CD4-positive, alpha-beta T cell treated with Interleukin-15 for 4 hours (primary cell): ENCODE results near the gene PARD6B.

ENCODE experiments used
- DNase-seq: peaks from one replicate; pipeline ENCODE4 v3.0.0-alpha.2; 2020; ENCODE audit warnings: low spot score

The PARD6B gene

DNA sequence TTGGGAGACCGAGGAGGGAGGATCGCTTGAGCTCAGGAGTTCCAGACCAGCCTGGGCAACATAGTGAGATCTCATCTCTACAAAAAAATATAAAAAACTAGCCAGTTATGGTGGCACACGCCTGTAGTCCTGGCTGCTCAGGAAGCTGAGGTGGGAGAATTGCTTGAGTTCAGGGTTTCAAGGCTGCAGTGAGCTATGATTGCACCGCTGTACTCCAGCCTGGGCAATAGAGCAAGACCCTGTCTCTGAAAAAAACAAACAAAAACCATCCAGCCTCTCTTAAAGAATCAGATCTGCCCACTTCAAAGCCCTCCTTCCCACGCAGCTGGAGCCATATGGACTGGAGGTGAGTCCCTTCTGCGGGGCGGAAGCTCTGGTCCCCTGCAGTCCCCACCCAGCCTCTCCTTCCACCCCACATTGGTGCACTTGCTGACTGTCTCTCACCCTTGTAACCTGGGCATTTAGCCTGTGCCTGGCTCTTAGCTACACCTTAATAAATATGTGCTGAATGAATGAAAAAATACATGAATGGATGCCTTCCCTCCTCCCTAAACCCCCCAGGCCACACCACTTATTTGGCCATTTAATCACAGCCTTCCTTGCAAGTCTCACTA lies 7.2 kb upstream of the PARD6B start:
- no peak for DNase-seq

DNA sequence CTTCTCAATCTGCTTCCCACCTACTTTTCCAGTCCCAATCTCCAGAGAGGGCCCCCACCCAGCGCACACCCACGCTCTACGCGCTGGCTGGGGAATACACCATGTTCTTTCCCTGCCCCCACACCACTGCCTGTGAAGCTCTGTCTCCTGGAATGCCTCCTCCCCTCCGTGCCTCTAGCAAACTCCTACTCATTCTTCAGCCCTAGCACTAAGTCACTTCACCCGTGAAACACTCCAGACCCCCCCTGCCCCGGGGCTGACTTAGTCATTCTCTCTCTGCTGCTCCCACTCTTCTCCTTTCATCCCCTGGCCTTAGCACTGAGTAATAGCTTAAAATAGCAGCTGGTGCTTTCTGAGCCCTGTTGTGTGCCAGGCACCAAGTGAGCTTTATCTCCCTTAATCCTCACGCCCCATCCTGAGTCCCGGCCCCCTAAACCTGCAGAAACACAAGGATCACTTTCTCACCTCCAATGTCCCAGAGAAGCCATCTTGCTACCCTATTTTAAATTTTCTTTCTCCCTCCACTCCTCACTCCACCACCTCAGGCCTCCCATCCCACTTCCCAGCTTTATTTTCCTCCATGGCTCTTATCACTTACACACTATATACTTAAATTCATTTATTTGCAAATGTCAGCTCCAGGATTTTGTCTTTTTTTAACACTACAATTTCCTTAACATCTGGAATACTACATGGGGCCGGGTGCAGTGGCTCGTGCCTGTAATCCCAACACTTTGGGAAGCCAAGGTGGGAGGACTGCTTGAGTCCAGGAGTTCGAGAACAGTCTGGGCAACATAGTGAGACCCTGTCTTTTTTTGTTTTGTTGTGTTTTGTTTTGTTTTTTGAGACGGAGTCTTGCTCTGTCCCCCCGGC lies 6.3 kb upstream of the PARD6B start:
- DNase-seq, result no peak

DNA sequence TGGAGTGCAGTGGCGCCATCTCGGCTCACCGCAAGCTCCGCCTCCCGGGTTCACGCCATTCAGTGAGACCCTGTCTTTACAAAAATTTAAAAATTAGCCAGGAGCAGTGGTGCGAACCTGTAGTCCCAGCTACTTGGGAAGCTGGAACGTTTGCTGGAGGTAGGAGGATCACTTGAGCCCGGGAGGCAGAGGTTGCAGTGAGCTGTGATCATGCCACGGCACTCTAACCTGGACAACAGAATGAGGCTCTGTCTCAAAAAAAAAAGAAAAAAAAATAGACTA lies 5.7 kb upstream of the PARD6B start:
- DNase-seq, result no peak

DNA sequence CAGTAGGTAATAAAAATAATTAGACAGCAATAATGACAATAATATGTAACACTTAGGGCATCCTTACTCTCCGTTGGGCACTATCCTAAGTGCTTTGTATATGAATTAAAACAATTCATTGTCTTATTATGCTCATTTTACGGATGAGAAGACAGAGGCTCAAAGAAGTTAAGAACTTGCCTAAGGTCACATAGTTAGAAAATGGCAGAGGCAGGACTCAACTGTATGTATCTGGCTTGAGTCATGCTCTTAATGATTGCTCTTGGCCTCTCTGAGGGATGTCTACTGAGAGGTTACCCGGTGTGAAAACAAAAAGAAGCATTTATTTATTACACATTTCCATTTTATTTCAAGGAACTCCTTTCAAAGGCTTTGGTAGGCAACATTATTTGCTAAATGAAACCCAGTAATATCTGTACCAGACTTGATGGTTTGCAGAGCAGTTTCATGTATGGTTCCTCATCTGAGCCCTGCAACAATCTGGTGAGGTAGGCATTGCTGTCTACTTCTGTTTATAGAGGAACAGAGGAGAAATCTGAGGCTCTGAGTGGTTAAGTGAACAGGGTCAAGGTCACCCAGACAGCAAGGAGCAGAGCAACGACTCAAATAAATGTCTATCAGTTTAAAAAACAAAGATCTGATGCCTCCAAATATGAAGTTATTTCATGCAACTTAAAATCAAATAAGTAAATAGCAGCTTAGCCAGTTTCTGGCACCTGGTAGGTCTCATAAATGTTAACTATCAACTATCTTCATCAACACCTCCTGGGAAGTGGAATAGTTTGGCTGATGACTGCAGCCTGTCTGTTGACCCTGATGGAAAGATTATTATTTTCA lies 4.2 kb upstream of the PARD6B start:
- no peak for DNase-seq

DNA sequence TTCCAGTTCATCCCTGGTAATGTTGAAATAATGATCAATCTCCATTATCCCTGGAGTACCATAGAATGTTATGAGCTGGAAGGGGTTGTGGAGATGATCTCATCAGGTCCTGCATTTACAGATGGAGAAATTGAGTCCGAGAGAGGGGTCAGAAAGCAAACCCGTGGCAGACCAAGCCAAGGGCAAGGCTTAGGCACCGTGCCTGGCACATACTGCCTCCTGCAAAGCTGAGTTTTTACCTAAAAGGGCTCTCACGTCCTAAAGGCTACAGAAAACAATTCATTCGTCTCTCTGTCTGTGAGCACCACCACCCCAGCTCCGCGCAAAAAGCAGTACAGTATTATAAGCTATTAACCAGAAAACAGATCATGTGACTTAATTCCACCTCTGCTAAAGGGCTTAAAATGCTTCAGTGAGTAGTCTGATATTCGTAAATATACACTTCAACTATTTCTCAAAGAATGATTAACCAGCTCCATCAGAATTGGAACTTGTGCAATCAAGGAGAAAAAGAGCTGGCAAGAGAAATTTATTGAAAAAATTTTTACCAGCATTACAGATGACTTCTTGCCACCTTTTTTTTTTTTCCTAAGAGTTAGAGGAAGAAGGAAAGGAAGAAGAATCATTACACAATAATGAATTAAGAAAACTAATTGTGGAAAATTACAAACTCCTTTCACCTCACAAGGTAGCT lies 3.4 kb upstream of the PARD6B start:
- no peak for DNase-seq

DNA sequence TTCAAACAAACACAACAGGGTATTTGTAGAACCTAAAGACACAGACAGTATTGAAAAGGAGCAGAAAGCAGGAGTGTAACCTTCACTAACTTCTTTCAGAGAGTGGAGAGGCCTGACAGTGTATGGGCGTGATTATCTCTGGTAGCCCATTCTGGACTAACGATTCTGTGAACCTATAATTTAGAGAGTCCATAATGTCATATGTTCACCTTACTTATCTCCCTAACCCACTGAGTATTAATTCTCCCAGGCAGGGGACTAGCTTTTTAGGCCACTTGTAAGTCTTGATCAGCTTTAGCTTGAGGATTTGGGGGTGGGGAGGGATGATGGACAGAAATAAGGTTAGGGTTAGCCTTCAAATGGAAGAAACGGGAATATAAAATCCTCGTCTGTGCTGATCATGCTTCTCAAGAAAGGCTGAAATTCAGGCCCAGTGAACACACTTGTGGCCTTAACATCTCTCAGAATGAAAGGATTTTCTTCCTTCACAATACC lies 2.8 kb upstream of the PARD6B start:
- DNase-seq, result no peak

DNA sequence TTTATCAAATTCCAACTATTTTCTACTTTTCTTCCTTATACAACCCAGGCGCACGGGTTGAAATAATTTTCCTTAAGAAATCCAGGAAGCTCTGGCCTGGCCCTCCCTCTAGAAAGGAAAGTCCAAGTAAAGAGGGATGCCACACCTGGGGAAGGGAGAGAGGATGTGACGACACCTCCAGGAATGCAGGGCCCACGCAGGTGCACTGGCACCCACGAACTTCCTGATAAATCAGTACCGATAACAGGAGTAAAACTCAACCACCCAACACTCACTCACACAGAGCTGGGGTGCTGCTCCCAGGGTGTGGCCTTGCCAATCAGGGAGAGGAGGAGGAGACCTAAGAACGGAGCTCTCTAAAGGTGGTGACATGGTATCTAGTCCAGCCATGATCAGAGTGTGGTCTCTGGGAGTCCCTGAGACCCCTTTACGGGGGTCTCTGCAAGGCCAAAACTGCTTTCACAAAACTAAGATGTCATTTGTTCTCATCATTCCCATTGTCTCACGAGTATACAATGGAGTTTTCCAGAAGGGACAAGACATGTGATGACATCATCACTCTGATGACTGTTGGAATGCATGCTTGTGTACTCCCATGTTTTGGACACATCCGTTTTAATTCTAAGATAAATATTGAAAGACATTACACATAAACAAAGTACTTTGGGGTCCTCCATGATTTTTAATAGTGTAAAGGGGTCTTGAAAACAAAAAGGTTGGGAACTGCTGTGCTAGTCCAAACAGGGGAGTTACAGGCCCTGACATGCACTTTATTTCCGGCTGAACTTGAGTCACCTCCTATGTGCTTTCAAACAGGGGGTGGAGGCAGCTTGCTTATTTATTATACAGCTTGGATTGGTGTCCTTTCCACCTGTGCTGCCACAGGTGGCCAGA lies 2.2 kb upstream of the PARD6B start:
- no peak for DNase-seq

DNA sequence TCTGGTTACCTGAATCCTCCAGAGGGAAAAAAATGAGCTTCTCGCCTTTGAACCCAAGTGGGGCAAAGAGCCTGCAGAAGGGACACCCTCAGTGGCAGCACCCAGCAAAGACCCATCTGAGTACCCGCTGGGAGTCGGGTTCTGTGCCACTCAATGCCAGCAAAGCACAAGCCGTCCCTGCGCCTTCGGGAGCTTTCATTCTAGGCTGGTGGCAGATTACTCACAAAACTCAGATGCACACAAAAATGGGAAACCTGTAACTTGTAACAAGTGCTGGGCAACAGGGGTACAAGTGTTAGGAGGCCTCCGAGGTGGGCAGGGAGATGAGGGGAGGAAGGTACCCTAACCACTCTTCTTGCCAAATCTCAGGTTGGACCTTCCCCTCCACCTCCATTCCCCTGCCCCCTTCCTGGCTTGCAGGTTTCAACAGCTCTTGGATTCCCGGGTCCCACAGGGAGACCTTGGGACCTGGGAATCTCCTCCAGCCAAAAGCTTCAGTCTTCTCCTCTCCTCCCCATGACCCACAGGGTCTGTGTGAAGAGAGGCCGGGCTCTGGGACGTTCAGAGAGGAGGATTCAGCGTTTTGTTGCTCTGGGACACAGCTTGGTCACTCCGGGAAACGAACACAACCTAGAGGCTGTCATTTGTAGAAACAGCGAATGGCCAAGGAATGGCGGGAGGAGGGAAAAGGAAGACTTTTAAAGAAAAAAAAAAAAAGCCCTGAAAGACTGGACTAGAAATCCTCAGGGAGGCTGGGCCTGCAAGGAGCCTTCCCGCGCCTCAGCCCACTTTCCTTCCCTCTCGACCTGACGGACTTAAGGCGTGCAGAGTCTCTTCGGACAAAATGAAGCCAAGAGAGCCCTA lies 1.2 kb upstream of the PARD6B start:
- no peak for DNase-seq

DNA sequence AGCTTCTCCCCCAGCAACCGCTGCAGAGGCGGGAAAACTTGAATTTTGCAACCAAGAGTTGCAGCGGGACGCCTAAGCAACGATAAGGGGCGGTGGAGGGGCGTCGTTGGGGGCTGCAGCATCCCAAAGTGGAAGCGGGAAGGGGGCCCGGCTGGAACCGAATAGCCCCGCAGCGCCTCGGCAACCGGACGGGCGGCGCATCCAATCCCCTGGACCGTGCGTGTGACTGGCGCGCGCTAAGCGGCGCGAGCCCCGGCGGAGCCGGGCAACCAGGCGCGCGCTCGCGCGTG lies 670 bp upstream of the PARD6B start:
- DNase-seq, result no peak

DNA sequence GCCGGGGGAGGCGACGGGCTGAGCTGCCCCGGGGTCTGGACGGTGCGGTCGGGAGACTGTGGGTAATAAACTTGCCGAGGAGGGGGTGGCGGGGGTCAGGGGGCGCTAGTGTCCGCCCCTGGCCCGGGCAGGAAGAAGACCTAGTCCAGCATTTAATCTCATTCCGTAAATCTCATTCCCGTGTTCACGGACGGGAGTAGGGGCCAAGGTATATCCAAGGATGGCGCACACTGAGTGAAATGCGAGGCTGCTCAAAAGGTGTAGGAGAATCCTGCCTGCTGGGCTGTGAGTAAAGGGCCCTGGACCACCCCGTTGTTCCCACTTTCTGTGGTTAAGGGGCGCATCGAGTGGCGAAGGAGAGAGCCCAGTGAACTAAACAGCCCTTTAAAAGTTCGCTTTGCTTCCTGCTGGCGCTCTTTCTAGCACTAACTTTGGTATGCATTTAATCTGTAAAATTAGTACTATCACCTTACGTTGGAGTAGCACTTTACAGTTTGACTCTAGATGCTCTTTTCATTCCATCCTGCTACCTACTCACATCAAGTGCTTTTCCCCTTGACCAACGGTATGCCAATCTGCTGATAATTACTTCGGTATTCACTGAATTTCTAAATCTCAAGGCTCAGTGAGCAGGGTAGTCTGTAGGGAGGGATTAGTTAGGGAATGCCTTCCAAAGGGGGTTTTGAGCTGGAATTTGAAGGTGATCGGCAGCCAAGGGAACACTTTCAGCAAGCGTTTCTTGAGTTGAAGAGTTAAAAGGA lies 730 bp downstream of the PARD6B start:
- no peak for DNase-seq

DNA sequence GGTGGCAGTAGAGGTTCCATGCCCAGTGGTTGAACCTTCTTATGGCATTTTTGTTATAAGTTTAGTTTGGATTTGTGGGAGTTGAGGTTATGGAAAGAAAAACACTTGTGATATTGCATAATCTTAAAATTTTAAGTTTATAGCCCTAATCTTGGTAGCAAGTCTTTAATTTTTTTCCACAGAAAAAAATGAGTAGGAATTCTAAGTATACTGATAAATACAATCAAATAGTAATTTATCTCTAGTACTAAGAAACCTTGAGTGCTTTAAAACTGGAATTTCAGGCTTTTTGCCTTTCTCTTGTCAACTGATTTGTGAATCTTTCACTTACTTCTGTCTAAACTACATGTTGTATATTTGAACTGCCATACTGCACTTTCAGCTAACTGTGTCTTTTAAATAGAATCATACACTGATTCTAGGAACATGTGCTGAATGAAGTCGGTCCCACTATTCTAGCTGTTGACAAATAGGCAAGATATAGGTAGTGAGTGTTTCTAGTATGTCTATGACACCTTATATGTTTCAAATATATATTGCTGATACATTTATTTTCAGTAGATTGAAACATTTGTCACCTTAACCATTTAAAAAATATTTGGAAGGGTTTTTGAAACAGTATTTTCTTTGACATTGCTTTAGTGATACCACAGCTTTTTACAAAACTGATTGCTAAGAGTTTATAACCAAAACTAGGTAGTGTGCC lies 2.4 kb downstream of the PARD6B start:
- no peak for DNase-seq

DNA sequence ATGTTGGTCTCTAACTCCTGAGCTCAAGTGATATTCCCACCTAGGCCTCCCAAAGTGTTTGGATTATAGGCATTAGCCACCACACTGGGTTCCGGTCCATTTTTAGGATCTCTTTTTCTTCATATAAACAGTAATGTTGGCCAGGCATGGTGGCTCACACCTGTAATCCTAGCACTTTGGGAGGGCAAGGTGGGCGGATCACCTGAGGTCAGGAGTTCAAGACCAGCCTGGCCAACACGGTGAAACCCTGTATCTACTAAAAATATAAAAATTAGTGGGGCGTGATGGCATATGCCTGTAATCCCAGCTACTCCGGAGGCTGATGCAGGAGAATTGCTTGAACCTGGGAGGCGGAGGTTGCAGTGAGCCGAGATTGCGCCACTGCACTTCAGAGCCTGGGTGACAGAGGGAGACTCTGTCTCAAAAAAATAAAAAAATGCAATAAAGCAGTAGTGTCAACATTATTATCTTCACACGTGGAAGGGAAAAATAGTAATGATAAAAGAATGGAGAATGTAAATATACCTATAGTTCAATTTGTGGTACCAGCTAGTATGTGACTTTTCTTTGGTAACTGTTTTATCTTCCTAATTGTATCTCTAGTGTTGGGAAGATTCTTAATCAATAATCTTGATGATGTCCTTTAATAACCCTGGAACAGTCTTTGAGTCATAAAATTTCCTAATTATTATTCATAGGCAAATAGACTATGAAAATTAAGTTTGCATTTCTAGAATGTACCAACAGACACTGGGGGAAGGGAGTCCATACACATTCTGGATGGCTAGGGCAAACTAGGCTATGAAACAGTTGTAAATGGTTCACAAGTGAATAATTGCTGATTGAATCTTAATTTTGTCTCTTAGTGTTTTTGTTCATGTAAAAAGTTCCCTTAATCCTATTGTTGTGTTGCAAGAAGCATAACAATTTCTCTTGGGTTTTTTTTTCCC lies 3.6 kb downstream of the PARD6B start:
- DNase-seq, result no peak

DNA sequence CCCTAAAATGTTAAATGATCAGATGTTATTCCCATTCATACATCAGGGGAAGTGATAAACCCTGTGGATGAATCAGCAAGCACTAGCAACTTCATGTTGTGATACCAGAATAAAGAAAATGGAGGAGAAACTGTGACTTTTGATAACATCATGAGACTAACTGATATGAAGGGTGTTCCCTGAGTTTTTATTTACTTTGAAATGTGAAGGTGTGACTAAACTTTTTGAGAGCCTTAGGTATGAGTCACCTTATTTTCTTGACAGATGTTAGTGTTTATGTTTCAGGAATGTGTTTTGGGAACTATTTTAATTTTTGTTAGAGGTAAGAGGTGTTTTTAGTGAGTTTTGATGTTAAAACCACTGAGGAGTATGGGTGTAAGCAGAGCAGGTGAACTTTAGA lies 4.4 kb downstream of the PARD6B start:
- no peak for DNase-seq

DNA sequence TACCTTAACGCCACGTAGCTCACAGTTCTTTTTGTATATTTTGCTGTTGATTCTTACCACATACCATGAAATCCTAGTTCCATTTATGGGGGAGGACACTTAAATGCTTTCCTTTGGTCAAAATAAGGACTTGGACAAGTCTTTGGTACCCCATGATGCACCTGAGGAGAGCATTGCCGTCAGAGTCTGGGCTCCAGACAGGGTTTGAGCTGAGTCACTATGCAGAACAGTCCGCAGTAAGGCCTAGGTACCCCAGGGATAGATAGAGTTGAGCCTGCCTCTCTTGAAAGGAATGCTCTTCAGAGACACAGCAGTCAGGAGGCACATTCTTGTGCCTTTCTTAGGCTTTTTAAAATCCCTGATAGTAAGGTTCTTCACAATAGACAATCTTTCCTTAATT lies 6.0 kb downstream of the PARD6B start:
- no peak for DNase-seq

DNA sequence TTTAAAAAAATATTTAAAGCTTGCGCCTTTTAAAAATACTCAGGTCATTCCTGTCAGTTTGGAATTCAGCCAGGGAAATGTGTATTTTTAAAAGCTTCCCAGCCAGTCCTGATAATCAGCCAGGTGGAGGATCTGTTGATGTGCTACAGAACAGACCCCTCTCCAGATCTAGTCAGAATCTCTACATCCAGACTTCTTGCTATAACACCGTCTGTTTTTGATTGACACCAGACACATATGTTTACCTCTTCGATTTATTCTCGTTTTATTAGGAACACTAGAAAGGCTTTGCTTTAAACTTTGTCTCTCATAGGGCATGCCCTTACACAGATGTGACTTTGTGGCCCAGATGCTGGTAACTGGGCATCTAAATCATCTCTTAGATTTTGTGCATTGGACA lies 11.7 kb downstream of the PARD6B start:
- DNase-seq, result no peak

DNA sequence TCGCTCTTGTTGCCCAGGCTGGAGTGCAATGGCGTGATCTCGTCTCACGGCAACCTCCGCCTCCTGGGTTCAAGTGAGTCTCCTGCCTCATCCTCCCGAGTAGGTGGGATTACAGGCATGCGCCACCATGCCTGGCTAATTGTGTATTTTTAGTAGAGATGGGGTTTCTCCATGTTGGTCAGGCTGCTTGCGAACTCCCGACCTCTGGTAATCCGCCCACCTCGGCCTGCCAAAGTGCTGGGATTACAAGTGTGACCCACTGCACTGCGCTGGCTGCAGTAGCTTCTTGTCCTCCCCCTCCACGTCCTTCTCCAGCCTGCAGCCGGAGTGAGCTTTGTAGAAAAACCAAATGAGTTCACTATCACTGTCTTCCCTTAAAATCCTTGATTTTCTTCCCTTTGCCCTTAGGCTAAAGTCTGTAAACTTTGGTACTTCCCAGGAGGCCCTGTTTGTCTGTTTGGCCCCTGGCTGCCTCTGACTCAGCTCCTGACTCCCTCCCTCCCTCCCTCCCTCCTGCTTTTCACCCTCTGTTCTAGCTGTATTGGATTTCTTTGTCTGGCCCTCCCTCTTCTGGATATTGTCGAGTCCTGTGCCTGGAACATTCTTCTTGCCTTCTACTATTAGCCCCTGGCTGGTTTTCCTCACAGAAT lies 12.9 kb downstream of the PARD6B start:
- no peak for DNase-seq

DNA sequence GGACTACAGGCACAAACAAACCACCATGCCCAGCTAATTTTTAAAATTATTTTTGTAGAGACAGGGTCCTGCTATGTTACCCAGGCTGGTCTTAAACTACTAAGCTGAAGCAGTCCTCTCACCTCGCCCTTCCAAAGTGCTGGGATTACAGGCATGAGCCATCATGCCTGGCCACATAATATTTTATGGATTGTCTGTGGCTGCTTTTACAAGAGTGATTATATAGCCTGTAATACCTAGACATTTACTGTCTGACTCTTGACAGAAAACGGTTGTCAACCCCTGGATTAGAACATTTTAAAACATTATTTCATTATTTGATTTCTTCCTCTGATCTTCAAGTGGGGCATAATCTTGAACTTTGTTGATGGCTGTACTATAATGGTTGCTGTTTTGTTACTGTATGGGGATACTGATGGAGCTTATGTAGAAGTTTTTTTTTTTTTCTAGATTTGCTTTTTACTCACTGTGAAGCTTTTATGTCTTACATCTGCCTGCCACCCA lies 14.3 kb downstream of the PARD6B start:
- no peak for DNase-seq
